IMR-90 (cell line): Measurements from ENCODE around the gene SCIN. TPM values are rescaled to one million over a fixed set of nuclear protein-coding genes. Genes with fewer than 3 reads are reported as not detected.

Experiments
- ATAC-seq: fragments of 200-7000 bp; cut with Tn5 transposase; 2 replicates; pipeline ENCODE4 v1.9.1; 2020; ENCODE audit warnings: low read depth, mild to moderate bottlenecking, moderate library complexity
- BruUV-seq: library from RNA; stranded (reverse); fragments of 400-500 nt; replicated peaks from 2 replicates; lab custom pipeline; 2021; lab: Mats Ljungman, UMichigan
- CTCF ChIA-PET: fragments of 300-600 bp; formaldehyde crosslinking; extraction: SDS; loops from one replicate; lab custom pipeline; 2021; ENCODE audit warnings: antibody characterized with exemption; lab: Yijun Ruan, JAX
- POLR2A ChIA-PET: fragments of 300-600 bp; sonication (Branson Sonifier 250); formaldehyde crosslinking; loops from one replicate; lab custom pipeline; 2022; ENCODE audit warnings: antibody characterized with exemption; ENCODE audit not compliant: unreplicated experiment; lab: Charles Lee
- DNase-seq: peaks from one replicate; pipeline ENCODE4 v3.0.0; 2013
- H2AFZ ChIP-seq: replicated peaks from 2 replicates; pipeline ENCODE3; 2013; ENCODE audit warnings: low read length, mild to moderate bottlenecking; ENCODE audit not compliant: poor library complexity
- H2AK5ac ChIP-seq: 2 replicates; pipeline ENCODE4 v1.6.1; 2013; ENCODE audit warnings: low read depth, low read length, inconsistent platforms
- H2AK9ac ChIP-seq: replicated peaks from 2 replicates; pipeline ENCODE3; 2013; ENCODE audit warnings: mild to moderate bottlenecking, low read depth, low read length, moderate library complexity; ENCODE audit not compliant: poor library complexity
- H2BK120ac ChIP-seq: 2 replicates; pipeline ENCODE4 v1.6.1; 2013; ENCODE audit warnings: low read depth, low read length, inconsistent platforms
- H2BK15ac ChIP-seq: 3 replicates; pipeline ENCODE4 v1.6.1; 2013; ENCODE audit warnings: low read depth, low read length, inconsistent platforms
- H2BK20ac ChIP-seq: 2 replicates; pipeline ENCODE4 v1.6.1; 2013; ENCODE audit warnings: low read depth, mild to moderate bottlenecking, inconsistent platforms, low read length, moderate library complexity
- H2BK5ac ChIP-seq: 2 replicates; pipeline ENCODE4 v1.6.1; 2013; ENCODE audit warnings: mild to moderate bottlenecking, low read depth, low read length, inconsistent platforms; ENCODE audit not compliant: poor library complexity, severe bottlenecking
- H3K14ac ChIP-seq: replicated peaks from 2 replicates; pipeline ENCODE4 v1.6.1; 2013; ENCODE audit warnings: low read depth, low read length, inconsistent platforms
- H3K18ac ChIP-seq: 2 replicates; pipeline ENCODE4 v1.6.1; 2013; ENCODE audit warnings: low read depth, low read length, control low read depth
- H3K23ac ChIP-seq: 2 replicates; pipeline ENCODE4 v1.6.1; 2013; ENCODE audit warnings: low read depth, low read length, inconsistent platforms
- H3K27ac ChIP-seq: 2 replicates; pipeline ENCODE4 v1.5.1; 2013; ENCODE audit warnings: mild to moderate bottlenecking, control low read depth, low read length; ENCODE audit not compliant: insufficient read depth
- H3K27me3 ChIP-seq: 2 replicates; pipeline ENCODE4 v1.6.1; 2013; ENCODE audit warnings: low read length; ENCODE audit not compliant: control insufficient read depth, insufficient read depth
- H3K36me3 ChIP-seq: 2 replicates; pipeline ENCODE4 v1.6.1; 2013; ENCODE audit warnings: low read length, mixed read lengths; ENCODE audit not compliant: control insufficient read depth, insufficient read depth
- H3K4ac ChIP-seq: 2 replicates; pipeline ENCODE4 v1.6.1; 2013; ENCODE audit warnings: low read depth, low read length, inconsistent platforms
- H3K4me1 ChIP-seq: 2 replicates; pipeline ENCODE4 v1.6.1; 2013; ENCODE audit warnings: low read length, mixed read lengths; ENCODE audit not compliant: control insufficient read depth, insufficient read depth
- H3K4me2 ChIP-seq: 2 replicates; pipeline ENCODE4 v1.6.1; 2013; ENCODE audit warnings: low read depth, mild to moderate bottlenecking, control low read depth, low read length, moderate library complexity
- H3K4me3 ChIP-seq: 2 replicates; pipeline ENCODE4 v1.5.1; 2013; ENCODE audit warnings: low read depth, mild to moderate bottlenecking, control low read depth, low read length, moderate library complexity; ENCODE audit not compliant: insufficient read depth
- H3K56ac ChIP-seq: 2 replicates; pipeline ENCODE4 v1.6.1; 2013; ENCODE audit warnings: low read length, inconsistent platforms; ENCODE audit not compliant: insufficient read depth; ENCODE audit errors: extremely low read depth
- H3K79me1 ChIP-seq, 2 experiments: 2 replicates each; pipeline ENCODE4 v1.6.1; 2013; ENCODE audit warnings: low read length in 2 of 2, inconsistent platforms in 1 of 2, low read depth in 1 of 2
- H3K9ac ChIP-seq: 2 replicates; pipeline ENCODE4 v1.6.1; 2013; ENCODE audit warnings: low read depth, low read length, control low read depth
- H3K9me1 ChIP-seq: 2 replicates; pipeline ENCODE4 v1.6.1; 2013; ENCODE audit warnings: low read length, inconsistent platforms; ENCODE audit not compliant: insufficient read depth
- H3K9me3 ChIP-seq: 2 replicates; pipeline ENCODE4 v1.6.1; 2013; ENCODE audit warnings: low read length; ENCODE audit not compliant: control insufficient read depth, insufficient read depth
- H4K20me1 ChIP-seq: 2 replicates; pipeline ENCODE4 v1.6.1; 2013; ENCODE audit warnings: low read length, inconsistent platforms; ENCODE audit not compliant: insufficient read depth
- H4K5ac ChIP-seq: 2 replicates; pipeline ENCODE4 v1.6.1; 2013; ENCODE audit warnings: mild to moderate bottlenecking, low read depth, low read length, control low read depth
- H4K8ac ChIP-seq, 2 experiments: 2 replicates each; pipeline ENCODE4 v1.6.1; 2013; ENCODE audit warnings: low read depth in 2 of 2, low read length in 2 of 2, control low read depth in 1 of 2, inconsistent platforms in 1 of 2
- H4K91ac ChIP-seq: 2 replicates; pipeline ENCODE4 v1.6.1; 2013; ENCODE audit warnings: low read depth, low read length, inconsistent platforms; ENCODE audit not compliant: insufficient read depth
- BHLHE40 ChIP-seq: fragments of 150-350 bp; IDR thresholded peaks from 2 replicates; pipeline ENCODE4 v1.6.1; 2016; ENCODE audit warnings: mild to moderate bottlenecking, low read depth, low read length
- CEBPB ChIP-seq: IDR thresholded peaks from 2 replicates; pipeline ENCODE4 v1.6.1; 2012; ENCODE audit warnings: low read depth, low read length, improper control_type of control experiment
- CHD1 ChIP-seq: IDR thresholded peaks from 2 replicates; pipeline ENCODE4 v1.6.1; 2012; ENCODE audit warnings: low read depth, low read length, improper control_type of control experiment
- CTCF ChIP-seq: conservative IDR thresholded peaks from 2 replicates; pipeline ENCODE4 v1.5.1; 2012; ENCODE audit warnings: mild to moderate bottlenecking, low read depth, low read length, improper control_type of control experiment
- ELK1 ChIP-seq: fragments of 150-350 bp; IDR thresholded peaks from 2 replicates; pipeline ENCODE4 v1.6.1; 2016; ENCODE audit warnings: low read depth, mild to moderate bottlenecking, low read length, moderate library complexity, borderline replicate concordance
- FOS ChIP-seq: fragments of 150-350 bp; IDR thresholded peaks from 2 replicates; pipeline ENCODE4 v1.6.1; 2016; ENCODE audit warnings: low read depth, low read length
- MAFK ChIP-seq: IDR thresholded peaks from 2 replicates; pipeline ENCODE4 v1.6.1; 2012; ENCODE audit warnings: low read depth, low read length, improper control_type of control experiment
- MXI1 ChIP-seq: IDR thresholded peaks from 2 replicates; pipeline ENCODE4 v1.6.1; 2012; ENCODE audit warnings: low read depth, mild to moderate bottlenecking, low read length, moderate library complexity, borderline replicate concordance
- NFE2L2 ChIP-seq: fragments of 150-350 bp; IDR thresholded peaks from 2 replicates; pipeline ENCODE4 v1.6.1; 2016; ENCODE audit warnings: low read depth, mild to moderate bottlenecking, low read length
- POLR2A ChIP-seq: IDR thresholded peaks from 2 replicates; pipeline ENCODE4 v1.6.1; 2012; ENCODE audit warnings: mild to moderate bottlenecking, low read depth, low read length
- RFX5 ChIP-seq: IDR thresholded peaks from 2 replicates; pipeline ENCODE4 v1.8.0; 2012; ENCODE audit warnings: low read depth, mild to moderate bottlenecking, low read length, moderate library complexity
- SMC3 ChIP-seq: fragments of 150-350 bp; IDR thresholded peaks from 2 replicates; pipeline ENCODE4 v1.6.1; 2016; ENCODE audit warnings: low read depth, mild to moderate bottlenecking, antibody characterized with exemption, low read length, moderate library complexity
- USF2 ChIP-seq: fragments of 150-350 bp; IDR thresholded peaks from 2 replicates; pipeline ENCODE4 v1.6.1; 2017; ENCODE audit warnings: mild to moderate bottlenecking, antibody characterized with exemption, low read length, low read depth
- WGBS, 2 experiments: methylation state at CpG; one replicate each; pipeline versions ENCODE4 v1.1.5 to v1.1.7; 2013; ENCODE audit warnings: missing lambda C conversion rate in 2 of 2; ENCODE audit not compliant: insufficient read length in 1 of 2; ENCODE audit errors: extremely low coverage in 2 of 2; 5-methylcytosine and 5-hydroxymethylcytosine counted together
- dilution Hi-C: fragments of 300-500 bp; cut with HindIII; formaldehyde crosslinking; loops from one replicate; pipeline ENCODE4 v1.14.3; 2018; ENCODE audit warnings: low sequenced_read_pairs; ENCODE audit not compliant: unreplicated experiment
- in situ Hi-C: fragments of 300-500 bp; cut with MboI; formaldehyde crosslinking; loops from 3 replicates; pipeline ENCODE4 v1.14.3; 2019; ENCODE audit warnings: low sequenced_read_pairs, inconsistent platforms, mixed read lengths
- intact Hi-C: fragments of 100-400 bp; cut with micrococcal nuclease; formaldehyde crosslinking; loops from 2 replicates; pipeline ENCODE4 v1.10.0; 2022
- polyA plus RNA-seq, 3 experiments: library from polyadenylated mRNA; depleted of rRNA; stranded (reverse); fragments of >200 nt; gene quantifications; 2 replicates each; pipeline ENCODE4 v1.2.3, GENCODE V29; 2012; ENCODE audit warnings: low replicate concordance in 1 of 3
- total RNA-seq: library from RNA; depleted of rRNA; stranded (reverse); fragments of >200 nt; gene quantifications from 2 replicates; pipeline ENCODE4 v1.2.3, GENCODE V29; 2012

The SCIN gene
- total and polyA plus RNA-seq, 2 of the 4 experiments (the other 2 are of a cell fraction) = under 0.01 to 0.05 TPM

- no peaks in the 10 kb centered on the region for H3K4me1 ChIP-seq
- H3K14ac ChIP-seq = 0 out of 2 replicates have a peak overlapping the region, but pooled peaks have one; percentile 8
- in situ Hi-C loops = no loop called here
- H3K18ac ChIP-seq = no peak overlapping the region
- POLR2A ChIA-PET = no interaction called here
- no peak overlapping the region for H4K91ac ChIP-seq
- H3K23ac ChIP-seq = no peak overlapping the region
- no peaks in the 10 kb centered on the region for H3K79me1 ChIP-seq
- no peak overlapping the region for H3K9ac ChIP-seq
- H4K5ac ChIP-seq = no peak overlapping the region
- H4K20me1 ChIP-seq = no peaks in the 10 kb centered on the region
- H2BK20ac ChIP-seq = no peak overlapping the region
- no peak overlapping the region for H4K8ac ChIP-seq
- H2BK120ac ChIP-seq = no peak overlapping the region
- H2AK5ac ChIP-seq = no peak overlapping the region
- ATAC-seq (no peak), DNase-seq (no peak)
- CTCF ChIA-PET = interaction anchor here (0.6 to 0.9 kb wide), 2 partner anchors 57 to 327 kb away, joined by 3 to 4 read pairs; partner anchors contain the start of gene ARL4A
- WGBS, 2 experiments = no CpG with 5 or more reads among the region's 6 CpGs
- no peak overlapping the region for H2BK5ac ChIP-seq
- peaks cover 8% of the 10 kb centered on the region for H3K27me3 ChIP-seq
- H3K4me3 ChIP-seq = no peak overlapping the region
- dilution Hi-C loops = no loop called here
- H3K56ac ChIP-seq = no peak overlapping the region
- BruUV-seq = no TSS peak
- no peak overlapping the region for H3K4me2 ChIP-seq
- H3K9me1 ChIP-seq = no peaks in the 10 kb centered on the region
- H2BK15ac ChIP-seq = no peak overlapping the region
- no peak overlapping the region for H2AK9ac ChIP-seq
- H2AFZ ChIP-seq = no peak overlapping the region
- no peak overlapping the region for H3K27ac ChIP-seq
- H3K9me3 ChIP-seq = no peaks in the 10 kb centered on the region
- no peak for TF ChIP-seq NFE2L2
- no peak for TF ChIP-seq MXI1
- TF ChIP-seq CHD1 = no peak
- TF ChIP-seq FOS = no peak
- no peak for TF ChIP-seq CTCF
- no peak for TF ChIP-seq SMC3
- TF ChIP-seq BHLHE40 = no peak
- TF ChIP-seq ELK1 = no peak
- TF ChIP-seq POLR2A = no peak
- TF ChIP-seq RFX5 = no peak
- TF ChIP-seq CEBPB = no peak
- TF ChIP-seq USF2 = no peak
- no peak for TF ChIP-seq MAFK
- no peaks in the 10 kb centered on the region for H3K36me3 ChIP-seq
- no peak overlapping the region for H3K4ac ChIP-seq
- intact Hi-C loops = no loop called here
Observed at GRCh38 chr7:12630513-12630819, 59.9 kb downstream of the SCIN start.
